ENCODE measurements around the gene KLK3. TPM values are rescaled to one million over a fixed set of nuclear protein-coding genes. Genes with fewer than 3 reads are reported as not detected.
A peak's percentile ranks its signal among the peaks of the same experiment; 100 is the strongest.

The KLK3 gene
- total RNA-seq, 4 donors from 2014 or later: not detected

DNA sequence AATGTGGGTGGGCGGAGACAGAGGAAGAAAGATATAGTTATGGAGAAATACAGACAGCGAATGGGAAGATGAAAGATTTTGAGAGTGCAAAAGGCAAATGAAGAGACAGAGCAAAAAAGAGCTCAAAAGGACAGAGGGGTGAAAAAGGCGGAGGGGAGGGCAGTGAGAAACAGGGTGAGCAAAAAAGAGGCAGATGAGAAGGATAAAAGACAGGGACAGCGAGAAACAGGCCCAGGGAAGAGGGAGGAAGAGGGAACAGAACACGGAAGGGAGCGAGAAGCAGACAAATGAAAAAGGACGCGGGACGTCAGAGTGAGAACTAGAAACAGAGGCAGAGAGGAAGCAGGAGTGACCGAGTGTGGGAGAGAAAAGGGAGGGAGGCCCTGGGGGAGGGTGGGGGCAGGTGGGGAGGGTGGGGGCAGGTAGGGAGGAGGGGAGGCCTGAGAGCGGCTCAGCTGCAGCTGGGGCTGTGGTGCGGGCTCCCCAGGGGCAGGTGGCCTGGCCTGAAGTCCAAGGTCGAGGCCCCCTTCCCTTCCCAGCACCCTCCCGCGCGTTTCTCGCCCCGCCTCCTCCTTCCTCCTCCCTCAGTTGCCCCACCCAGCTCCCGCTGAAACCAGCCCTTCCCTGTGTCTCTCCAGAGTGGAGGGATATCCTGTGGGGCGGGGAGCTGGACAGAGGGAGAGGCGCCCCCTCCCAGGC, 34.0 kb upstream of the KLK3 start:
- DNase-seq: no peak
- Histone ChIP-seq H3K9me3 (no peaks in the 10 kb centered on the region), H3K4me1 (peaks cover 12 to 30% (median 16%) of the 10 kb centered on the region in 3 donors), H3K27ac (no peak overlapping the region), H3K4me3 (peak overlapping the region in 3 of 4 donors; percentile 22 to 49 (median 26)), H3K27me3 (peaks cover 0 to 99% (median 9%) of the 10 kb centered on the region in 4 donors), H3K36me3 (no peaks in the 10 kb centered on the region)
- no peak for TF ChIP-seq POLR2A (IDR thresholded peaks at IDR 0.05)
- TF ChIP-seq, protein P1, sequence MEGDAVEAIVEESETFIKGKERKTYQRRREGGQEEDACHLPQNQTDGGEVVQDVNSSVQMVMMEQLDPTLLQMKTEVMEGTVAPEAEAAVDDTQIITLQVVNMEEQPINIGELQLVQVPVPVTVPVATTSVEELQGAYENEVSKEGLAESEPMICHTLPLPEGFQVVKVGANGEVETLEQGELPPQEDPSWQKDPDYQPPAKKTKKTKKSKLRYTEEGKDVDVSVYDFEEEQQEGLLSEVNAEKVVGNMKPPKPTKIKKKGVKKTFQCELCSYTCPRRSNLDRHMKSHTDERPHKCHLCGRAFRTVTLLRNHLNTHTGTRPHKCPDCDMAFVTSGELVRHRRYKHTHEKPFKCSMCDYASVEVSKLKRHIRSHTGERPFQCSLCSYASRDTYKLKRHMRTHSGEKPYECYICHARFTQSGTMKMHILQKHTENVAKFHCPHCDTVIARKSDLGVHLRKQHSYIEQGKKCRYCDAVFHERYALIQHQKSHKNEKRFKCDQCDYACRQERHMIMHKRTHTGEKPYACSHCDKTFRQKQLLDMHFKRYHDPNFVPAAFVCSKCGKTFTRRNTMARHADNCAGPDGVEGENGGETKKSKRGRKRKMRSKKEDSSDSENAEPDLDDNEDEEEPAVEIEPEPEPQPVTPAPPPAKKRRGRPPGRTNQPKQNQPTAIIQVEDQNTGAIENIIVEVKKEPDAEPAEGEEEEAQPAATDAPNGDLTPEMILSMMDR (IDR thresholded peaks at IDR 0.05): no peak
- 6% methylated on average over 13 to 15 of the region's 21 CpGs for WGBS, 2 donors
- intact Hi-C loops (cut with DNase I): no loop called here

DNA sequence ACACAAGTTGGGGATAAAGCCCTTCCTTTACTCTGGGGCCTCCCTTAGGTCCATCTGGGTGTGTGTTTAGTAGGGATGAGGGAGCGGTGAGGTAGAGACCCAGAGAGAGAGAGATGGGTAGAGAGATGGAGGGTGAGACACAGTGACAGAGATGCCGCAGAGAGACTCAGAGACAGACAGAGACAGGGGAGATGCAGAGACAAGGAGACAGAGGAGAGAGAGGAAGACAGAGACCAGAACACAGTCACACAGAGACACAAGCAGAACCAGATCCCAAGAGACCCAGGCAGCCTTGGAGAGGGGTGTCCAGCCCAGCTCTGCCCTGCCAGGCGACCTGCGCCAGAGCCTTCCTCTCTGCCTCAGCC, 33.5 kb upstream of the KLK3 start:
- peak overlapping the region in 1 of 4 donors; percentile 49 for H3K4me3 ChIP-seq
- H3K27me3 ChIP-seq: peaks cover 0 to 96% (median 9%) of the 10 kb centered on the region in 4 donors

DNA sequence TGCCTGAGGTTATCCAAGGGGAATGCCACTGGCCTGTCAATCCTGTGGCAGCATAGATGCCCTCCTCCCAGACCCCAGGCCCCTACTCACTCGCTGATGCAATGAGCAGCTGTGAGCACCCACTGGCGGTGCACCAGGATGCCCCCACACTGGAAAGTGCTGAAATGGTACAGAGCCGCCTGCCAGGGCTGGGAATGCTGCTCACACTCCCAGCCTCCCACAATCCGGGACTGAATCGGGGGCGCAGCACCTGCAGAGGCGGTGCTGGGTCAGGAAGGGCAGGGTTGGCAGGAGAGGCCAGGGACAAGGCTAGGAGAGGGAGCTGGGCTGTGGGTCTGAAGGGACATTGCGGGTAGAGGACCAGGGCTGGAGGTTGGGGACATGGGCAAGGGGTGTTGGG, 33.1 kb upstream of the KLK3 start:
- Histone ChIP-seq H3K4me1 (peaks cover 12 to 30% (median 16%) of the 10 kb centered on the region in 3 donors), H3K27me3 (peaks cover 0 to 95% (median 9%) of the 10 kb centered on the region in 4 donors), H3K27ac (no peak overlapping the region), H3K4me3 (no peak overlapping the region), H3K9me3 (no peaks in the 10 kb centered on the region), H3K36me3 (no peaks in the 10 kb centered on the region)
- no peak for DNase-seq
- 33 to 80% methylated on average over 1 of the region's 8 CpGs for whole genome bisulfite sequencing, 2 donors
- intact Hi-C loops (cut with DNase I): no loop called here
- TF ChIP-seq, protein P1 (IDR thresholded peaks at IDR 0.05): no peak
- no peak for TF ChIP-seq POLR2A (IDR thresholded peaks at IDR 0.05)

More for the DNA sequence above, 33.5 kb upstream of the KLK3 start:
- DNase-seq: no peak
- intact Hi-C loops (cut with DNase I): no loop called here
- no peak for TF ChIP-seq POLR2A (IDR thresholded peaks at IDR 0.05)
- TF ChIP-seq, protein P1 (IDR thresholded peaks at IDR 0.05): no peak
- Histone ChIP-seq H3K27ac (no peak overlapping the region), H3K36me3 (no peaks in the 10 kb centered on the region), H3K4me1 (peaks cover 12 to 30% (median 16%) of the 10 kb centered on the region in 3 donors), H3K9me3 (no peaks in the 10 kb centered on the region)
- WGBS, 2 donors: 59 to 71% methylated on average over 3 to 4 of the region's 4 CpGs

DNA sequence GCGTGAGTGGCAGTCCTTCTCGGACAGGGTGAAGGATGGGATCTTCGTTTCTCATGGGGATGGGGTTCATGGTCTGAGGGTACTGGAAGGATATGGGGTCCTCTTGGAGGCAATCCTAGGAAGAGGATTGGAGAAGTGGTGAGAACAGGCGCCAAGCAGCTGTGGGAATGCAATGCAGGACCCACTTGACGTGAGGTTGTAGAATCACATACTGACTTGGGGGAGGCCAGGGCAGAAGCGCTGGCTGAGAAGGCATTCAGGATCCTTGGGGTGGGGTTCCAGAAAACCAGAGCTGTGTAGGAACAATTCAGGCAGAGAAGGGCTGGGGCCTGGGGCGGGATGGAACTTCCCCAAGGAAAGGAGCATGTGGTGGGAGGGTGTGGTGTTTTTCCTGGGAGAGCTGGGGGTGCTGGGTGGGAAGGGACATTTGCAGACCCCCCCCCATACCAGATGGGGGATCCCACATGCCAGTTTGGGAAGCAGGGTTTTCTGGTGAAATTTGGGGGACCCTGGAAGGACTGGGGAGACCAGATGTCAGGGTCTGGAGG, 32.0 kb upstream of the KLK3 start:
- no peak overlapping the region for H3K4me3 ChIP-seq
- no peaks in the 10 kb centered on the region for H3K9me3 ChIP-seq
- H3K27me3 ChIP-seq: peaks cover 0 to 95% (median 8%) of the 10 kb centered on the region in 4 donors
- TF ChIP-seq, protein P1 (IDR thresholded peaks at IDR 0.05): no peak
- no peak for TF ChIP-seq POLR2A (IDR thresholded peaks at IDR 0.05)
- no peaks in the 10 kb centered on the region for H3K36me3 ChIP-seq
- DNase-seq: no peak
- intact Hi-C loops (cut with DNase I): no loop called here
- WGBS, 2 donors: 68 to 75% methylated on average over 5 to 7 of the region's 7 CpGs
- peaks cover 12 to 29% (median 16%) of the 10 kb centered on the region in 3 donors for H3K4me1 ChIP-seq
- H3K27ac ChIP-seq: no peak overlapping the region

DNA sequence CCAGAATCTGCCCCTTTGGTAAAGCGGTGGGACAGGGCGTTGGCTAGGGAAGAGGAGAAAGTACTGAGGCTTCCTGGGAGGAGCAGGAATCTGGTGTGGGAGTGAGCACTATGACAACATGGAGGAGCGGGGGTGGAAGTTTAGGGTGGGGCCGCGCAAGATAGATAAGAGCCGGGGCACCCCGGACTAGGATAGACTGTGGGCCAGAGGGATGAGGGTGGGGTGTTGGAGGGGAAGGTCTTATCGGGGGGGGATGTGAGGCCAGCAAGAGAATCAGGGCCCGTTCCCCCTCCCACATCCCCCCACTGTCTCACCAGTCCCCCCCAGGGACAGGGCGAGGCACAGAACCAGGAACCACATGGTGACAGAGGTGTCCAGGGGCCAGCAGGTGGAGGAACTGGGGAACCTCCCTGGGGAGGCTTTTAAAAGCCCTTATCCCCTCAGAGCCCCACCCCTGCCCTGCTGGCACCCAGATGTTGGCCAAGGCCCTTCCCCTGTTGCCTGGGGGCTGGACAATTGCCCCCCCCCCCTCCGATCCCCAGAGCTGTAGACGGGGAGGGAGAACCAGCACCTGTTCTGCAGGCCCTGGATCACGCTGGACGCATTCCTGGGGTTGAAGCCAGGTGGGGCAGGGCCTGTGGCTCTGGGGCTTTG, 31.2 kb upstream of the KLK3 start, which contains the start of gene KLK1:
TSS of gene KLK1 (minus strand) at position 399 of the 654 bp plus-strand sequence. CDS start at position 360, 39 bp downstream.
- 63 to 67% methylated on average over 8 to 10 of the region's 14 CpGs for WGBS, 2 donors
- no peaks in the 10 kb centered on the region for H3K36me3 ChIP-seq
- TF ChIP-seq, protein P1 (IDR thresholded peaks at IDR 0.05): no peak
- peaks cover 5 to 21% (median 14%) of the 10 kb centered on the region in 3 donors for H3K4me1 ChIP-seq
- peaks cover 0 to 95% (median 8%) of the 10 kb centered on the region in 4 donors for H3K27me3 ChIP-seq
- H3K27ac ChIP-seq: no peak within 1 kb of the TSS
- H3K4me3 ChIP-seq: no peak within 1 kb of the TSS
- no peak for DNase-seq
- no peaks in the 10 kb centered on the region for H3K9me3 ChIP-seq
- intact Hi-C loops (cut with DNase I): no loop called here

Measured in esophagus squamous epithelium (tissue), 5 donors.